GM18499 (cell line): Measurements from ENCODE around the gene TRAF5.
"Not testable (repeated sequence)": the region's sequence is repeated elsewhere in the genome, so short reads cannot be mapped to it uniquely, and the experiment has no call there.

Source experiments
- ATAC-seq: cut with Tn5 transposase; IDR thresholded peaks from one replicate; pipeline ENCODE4 v1.9.1; 2021; ENCODE audit warnings: moderate number of reproducible peaks; ENCODE audit not compliant: insufficient read depth, unreplicated experiment

Gene TRAF5

GRCh38 chr1:211375146-211375818 lies 48.6 kb downstream of the TRAF5 start:
- no peak for ATAC-seq

GRCh38 chr1:211375949-211376348 lies 49.3 kb downstream of the TRAF5 start:
- ATAC-seq = no peak

GRCh38 chr1:211376807-211377470 lies 50.3 kb downstream of the TRAF5 start:
- no peak for ATAC-seq

- ATAC-seq = no peak
These were observed 51.2 kb downstream of the TRAF5 start for GRCh38 chr1:211377539-211378450.

- ATAC-seq = no peak
These were observed 52.2 kb downstream of the TRAF5 start for GRCh38 chr1:211378844-211379243.

GRCh38 chr1:211379446-211379845 lies 52.8 kb downstream of the TRAF5 start:
- ATAC-seq = no peak

- no peak for ATAC-seq
These were observed 55.0 kb downstream of the TRAF5 start for GRCh38 chr1:211381481-211382181.

- no peak for ATAC-seq
These were observed 55.6 kb downstream of the TRAF5 start for GRCh38 chr1:211382182-211382713.

- peak; percentile 56 for ATAC-seq
These were observed 56.3 kb downstream of the TRAF5 start for GRCh38 chr1:211382714-211383480.

GRCh38 chr1:211384524-211384923 lies 57.9 kb downstream of the TRAF5 start:
- no peak for ATAC-seq

- no peak for ATAC-seq
These were observed 60.3 kb downstream of the TRAF5 start for GRCh38 chr1:211386921-211387320.

GRCh38 chr1:211390829-211391228 lies 64.2 kb downstream of the TRAF5 start:
- not testable (repeated sequence) for ATAC-seq

- ATAC-seq = no peak
These were observed 66.6 kb downstream of the TRAF5 start for GRCh38 chr1:211393203-211393602.

- not testable (repeated sequence) for ATAC-seq
These were observed 71.8 kb downstream of the TRAF5 start for GRCh38 chr1:211398266-211398930.

- ATAC-seq = not testable (repeated sequence)
These were observed 73.3 kb downstream of the TRAF5 start for GRCh38 chr1:211399851-211400393.

- not testable (repeated sequence) for ATAC-seq
These were observed 75.1 kb downstream of the TRAF5 start for GRCh38 chr1:211401751-211402150.

- ATAC-seq = not testable (repeated sequence)
These were observed 79.5 kb downstream of the TRAF5 start for GRCh38 chr1:211406086-211406485.

GRCh38 chr1:211407749-211408148 lies 81.1 kb downstream of the TRAF5 start:
- ATAC-seq = not testable (repeated sequence)
